ENCODE results near the gene OR2G3. TPM values are rescaled to one million over a fixed set of nuclear protein-coding genes. Genes with fewer than 3 reads are reported as not detected.

Gene OR2G3
- total and polyA plus RNA-seq, 2 experiments from 2014 or later, result not detected

DNA sequence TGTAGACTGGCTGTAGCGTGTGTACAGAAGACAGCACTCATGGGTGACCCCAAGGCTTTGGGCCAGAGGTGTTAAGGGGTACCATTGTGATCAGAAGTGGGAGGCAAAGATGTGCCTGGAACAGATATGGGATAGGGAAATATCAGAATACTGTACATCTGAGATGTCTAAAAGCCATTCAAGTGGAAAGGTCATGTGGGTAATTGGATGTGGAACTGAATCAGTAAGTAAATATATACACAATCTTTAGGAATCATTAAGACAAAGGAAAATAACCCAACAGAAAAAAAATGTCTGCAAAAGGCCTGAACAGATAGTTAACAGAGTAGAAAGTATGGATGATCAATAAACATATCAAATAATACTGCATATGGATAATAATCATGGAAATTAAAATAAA, 47.7 kb downstream of the OR2G3 start:
- Histone ChIP-seq H3K4me2 (ENCODE audit: unreplicated experiment) (no peak overlapping the region), H2AFZ (no peak overlapping the region), H4K20me1 (ENCODE audit: insufficient read depth) (no peaks in the 10 kb centered on the region), H3K9ac (no peak overlapping the region), H3K4me1 (ENCODE audit: insufficient read depth) (no peaks in the 10 kb centered on the region), H3K36me3 (ENCODE audit: low read depth) (no peaks in the 10 kb centered on the region), H3K79me2 (ENCODE audit: insufficient read depth) (no peaks in the 10 kb centered on the region), H3K27me3 (replicated peaks; ENCODE audit: insufficient read depth) (no peaks in the 10 kb centered on the region), H3K9me3 (ENCODE audit: low read depth) (no peaks in the 10 kb centered on the region), H3K27ac (no peak overlapping the region), H3K4me3 (no peak overlapping the region), H3F3A (ENCODE audit: insufficient read depth) (no peaks in the 10 kb centered on the region), H3K9me2 (ENCODE audit: insufficient read depth) (no peaks in the 10 kb centered on the region)
- WGBS, 2 experiments (ENCODE audit: low coverage in 1 of 2, low lambda C conversion rate in 2 of 2, missing lambda C conversion rate in 2 of 2), result 6 to 19% methylated on average over 1 of the region's 1 CpG
- no peak for TF ChIP-seq EZH2phosphoT487 (IDR thresholded peaks at IDR 0.05; ENCODE audit: insufficient read depth, low read depth)
- no peak for TF ChIP-seq EZH2 (IDR thresholded peaks at IDR 0.05; ENCODE audit: insufficient read depth, poor library complexity, severe bottlenecking)
- in situ Hi-C loops (cut with MboI), result no loop called here
- DNase-seq, result no peak

Small RNA genes lying within 50 kb of the gene (small RNA-seq; reads per million reads assigned to genes)
- gene RF00026 (ENCODE audit: low read depth, low replicate concordance), result not detected

Other genes with a start within 250 kb of the OR2G3 start
- gene NLRP3, start 189.4 kb upstream of the OR2G3 start, total RNA-seq (2014; rRNA removed; shearing (Covaris generic)), result 0.76 and 2.3 TPM in 2 replicates
- gene NLRP3, start 189.4 kb upstream of the OR2G3 start, polyA plus RNA-seq (2016; fragmentation: Nextera tagmentation; extraction: Ambion mirVana), result 0.28 and 0.84 TPM in 2 replicates
- not detected in 2 replicates for gene OR2B11, start 147.5 kb upstream of the OR2G3 start, total RNA-seq (2014; rRNA removed; shearing (Covaris generic))
- not detected in 2 replicates for gene OR2B11, start 147.5 kb upstream of the OR2G3 start, polyA plus RNA-seq (2016; fragmentation: Nextera tagmentation; extraction: Ambion mirVana)
- under 0.01 and 0.22 TPM in 2 replicates for gene OR2C3, start 69.1 kb upstream of the OR2G3 start, total RNA-seq (2014; rRNA removed; shearing (Covaris generic))
- 0.04 TPM in 1 of 2 replicates, not detected in the other for gene OR2C3, start 69.1 kb upstream of the OR2G3 start, polyA plus RNA-seq (2016; fragmentation: Nextera tagmentation; extraction: Ambion mirVana)
- not detected in 2 replicates for gene GCSAML, start 56.5 kb upstream of the OR2G3 start, total RNA-seq (2014; rRNA removed; shearing (Covaris generic))
- not detected in 2 replicates for gene GCSAML, start 56.5 kb upstream of the OR2G3 start, polyA plus RNA-seq (2016; fragmentation: Nextera tagmentation; extraction: Ambion mirVana)
- gene OR2G2, start 17.2 kb upstream of the OR2G3 start, total RNA-seq (2014; rRNA removed; shearing (Covaris generic)), result not detected in 2 replicates
- not detected in 2 replicates for gene OR2G2, start 17.2 kb upstream of the OR2G3 start, polyA plus RNA-seq (2016; fragmentation: Nextera tagmentation; extraction: Ambion mirVana)
- gene OR13G1, start 74.2 kb downstream of the OR2G3 start, total RNA-seq (2014; rRNA removed; shearing (Covaris generic)), result not detected in 2 replicates
- gene OR13G1, start 74.2 kb downstream of the OR2G3 start, polyA plus RNA-seq (2016; fragmentation: Nextera tagmentation; extraction: Ambion mirVana), result not detected in 2 replicates
- gene OR6F1, start 111.1 kb downstream of the OR2G3 start, total RNA-seq (2014; rRNA removed; shearing (Covaris generic)), result not detected in 2 replicates
- gene OR6F1, start 111.1 kb downstream of the OR2G3 start, polyA plus RNA-seq (2016; fragmentation: Nextera tagmentation; extraction: Ambion mirVana), result not detected in 2 replicates
- not detected in 2 replicates for gene OR14K1, start 133.0 kb downstream of the OR2G3 start, total RNA-seq (2014; rRNA removed; shearing (Covaris generic))
- not detected in 2 replicates for gene OR14K1, start 133.0 kb downstream of the OR2G3 start, polyA plus RNA-seq (2016; fragmentation: Nextera tagmentation; extraction: Ambion mirVana)
- gene OR14A2, start 142.6 kb downstream of the OR2G3 start, total RNA-seq (2014; rRNA removed; shearing (Covaris generic)), result not detected in 2 replicates
- gene OR14A2, start 142.6 kb downstream of the OR2G3 start, polyA plus RNA-seq (2016; fragmentation: Nextera tagmentation; extraction: Ambion mirVana), result not detected in 2 replicates
- not detected in 2 replicates for gene OR1C1, start 155.0 kb downstream of the OR2G3 start, total RNA-seq (2014; rRNA removed; shearing (Covaris generic))
- not detected in 2 replicates for gene OR1C1, start 155.0 kb downstream of the OR2G3 start, polyA plus RNA-seq (2016; fragmentation: Nextera tagmentation; extraction: Ambion mirVana)
- gene OR14A16, start 218.5 kb downstream of the OR2G3 start, total RNA-seq (2014; rRNA removed; shearing (Covaris generic)), result not detected in 2 replicates
- gene OR14A16, start 218.5 kb downstream of the OR2G3 start, polyA plus RNA-seq (2016; fragmentation: Nextera tagmentation; extraction: Ambion mirVana), result not detected in 2 replicates
- gene OR11L1, start 236.3 kb downstream of the OR2G3 start, total RNA-seq (2014; rRNA removed; shearing (Covaris generic)), result not detected in 2 replicates
- not detected in 2 replicates for gene OR11L1, start 236.3 kb downstream of the OR2G3 start, polyA plus RNA-seq (2016; fragmentation: Nextera tagmentation; extraction: Ambion mirVana)

All from GM23248 (cell line).